ENCODE results near the gene B4GALNT3. TPM values are rescaled to one million over a fixed set of nuclear protein-coding genes. Genes with fewer than 3 reads are reported as not detected.

The B4GALNT3 gene
- total and polyA plus RNA-seq, 10 of the 15 experiments (the other 5 are each of a cell fraction or from before 2014, with no cell fraction given): 0.05 to 4.2 (median 2.7) TPM; not detected in 1

DNA sequence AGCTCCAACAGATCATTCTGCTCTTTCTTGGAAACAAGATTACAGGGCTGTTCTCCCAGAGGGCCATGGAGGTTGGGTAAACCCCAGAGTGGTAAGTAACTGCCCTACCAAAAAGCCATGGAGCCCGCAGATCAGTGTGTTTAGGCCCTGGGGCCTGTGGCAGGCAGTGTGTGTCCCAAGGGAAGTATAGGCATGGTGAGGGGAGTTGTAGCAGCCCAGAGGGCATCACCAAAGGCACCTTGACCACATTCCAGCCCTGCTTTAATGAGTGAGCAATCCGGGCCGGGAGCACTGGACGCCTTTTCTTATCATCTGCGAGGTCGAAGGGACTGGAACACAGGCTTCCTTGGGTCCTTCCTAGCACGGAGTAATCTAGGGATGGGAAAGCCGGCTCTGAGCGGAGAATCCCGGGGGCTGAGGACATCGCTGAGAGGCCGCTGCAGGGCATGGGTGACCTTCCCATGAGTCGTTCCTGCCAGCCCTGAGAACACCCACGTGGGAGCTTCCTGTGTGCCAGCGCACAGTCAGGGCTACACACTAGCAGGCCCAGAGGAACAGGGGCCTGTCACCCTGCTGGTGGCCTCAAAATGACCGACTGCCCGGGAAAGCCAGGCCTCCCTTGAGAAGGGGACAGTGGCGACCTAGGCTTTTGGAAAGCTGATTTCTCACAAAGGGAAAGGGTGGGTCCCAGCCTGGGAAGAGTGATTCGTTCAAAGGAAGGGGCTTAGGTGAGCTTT, 112.2 kb downstream of the B4GALNT3 start:
- CTCF ChIA-PET: interaction anchor here (0.6 to 5.2 kb wide), 3 partner anchors 244 to 548 kb away, joined by 3 to 50 read pairs (median 6); partner anchors contain the start of gene RAD52
- intact Hi-C loops (cut with micrococcal nuclease; ENCODE audit: unreplicated experiment): no loop called here
- no peak for FAIRE-seq
- no peaks in the 10 kb centered on the region for H3K79me2 ChIP-seq (ENCODE audit: control insufficient read depth, insufficient read depth, low read length)
- no TSS peak for BruUV-seq (replicated peaks)
- H3K27me3 ChIP-seq (replicated peaks in 1 of 2; ENCODE audit: control insufficient read depth in 2 of 2, insufficient read depth in 2 of 2, low read length in 1 of 2): no peaks in the 10 kb centered on the region
- H3K4me2 ChIP-seq (ENCODE audit: control insufficient read depth, insufficient read depth): no peak overlapping the region
- peaks cover 10% of the 10 kb centered on the region for H3K4me1 ChIP-seq (ENCODE audit: control insufficient read depth, insufficient read depth, low read length)
- H3K36me3 ChIP-seq (ENCODE audit: control insufficient read depth in 2 of 2, insufficient read depth in 2 of 2, low read length in 1 of 2): no peaks in the 10 kb centered on the region
- H3K4me3 ChIP-seq: no peak overlapping the region
- no peaks in the 10 kb centered on the region for H3K9me3 ChIP-seq (replicated peaks; ENCODE audit: control insufficient read depth, insufficient read depth, low read length)
- POLR2A ChIA-PET: no interaction called here
- WGBS (ENCODE audit: insufficient coverage, insufficient replicate concordance, low lambda C conversion rate, missing lambda C conversion rate): 78% methylated on average over 19 of the region's 19 CpGs
- H2AFZ ChIP-seq (ENCODE audit: control insufficient read depth, low read depth, low read length): no peak overlapping the region
- H4K20me1 ChIP-seq (ENCODE audit: control insufficient read depth, insufficient read depth): no peaks in the 10 kb centered on the region
- TF ChIP-seq ZNF622 (IDR thresholded peaks at IDR 0.05): no peak
- TF ChIP-seq ASH2L (IDR thresholded peaks at IDR 0.05; ENCODE audit: borderline replicate concordance, low read depth): no peak
- TF ChIP-seq IRF4 (IDR thresholded peaks at IDR 0.05; ENCODE audit: low read depth, low read length): no peak
- TF ChIP-seq, protein P1, sequence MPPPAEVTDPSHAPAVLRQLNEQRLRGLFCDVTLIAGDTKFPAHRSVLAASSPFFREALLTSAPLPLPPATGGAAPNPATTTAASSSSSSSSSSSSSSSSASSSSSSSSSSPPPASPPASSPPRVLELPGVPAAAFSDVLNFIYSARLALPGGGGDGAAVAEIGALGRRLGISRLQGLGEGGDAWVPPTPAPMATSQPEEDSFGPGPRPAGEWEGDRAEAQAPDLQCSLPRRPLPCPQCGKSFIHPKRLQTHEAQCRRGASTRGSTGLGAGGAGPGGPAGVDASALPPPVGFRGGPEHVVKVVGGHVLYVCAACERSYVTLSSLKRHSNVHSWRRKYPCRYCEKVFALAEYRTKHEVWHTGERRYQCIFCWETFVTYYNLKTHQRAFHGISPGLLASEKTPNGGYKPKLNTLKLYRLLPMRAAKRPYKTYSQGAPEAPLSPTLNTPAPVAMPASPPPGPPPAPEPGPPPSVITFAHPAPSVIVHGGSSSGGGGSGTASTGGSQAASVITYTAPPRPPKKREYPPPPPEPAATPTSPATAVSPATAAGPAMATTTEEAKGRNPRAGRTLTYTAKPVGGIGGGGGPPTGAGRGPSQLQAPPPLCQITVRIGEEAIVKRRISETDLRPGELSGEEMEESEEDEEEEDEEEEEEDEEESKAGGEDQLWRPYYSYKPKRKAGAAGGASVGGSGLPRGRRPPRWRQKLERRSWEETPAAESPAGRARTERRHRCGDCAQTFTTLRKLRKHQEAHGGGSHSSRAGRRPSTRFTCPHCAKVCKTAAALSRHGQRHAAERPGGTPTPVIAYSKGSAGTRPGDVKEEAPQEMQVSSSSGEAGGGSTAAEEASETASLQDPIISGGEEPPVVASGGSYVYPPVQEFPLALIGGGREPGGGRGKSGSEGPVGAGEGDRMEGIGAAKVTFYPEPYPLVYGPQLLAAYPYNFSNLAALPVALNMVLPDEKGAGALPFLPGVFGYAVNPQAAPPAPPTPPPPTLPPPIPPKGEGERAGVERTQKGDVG (CRISPR knock-in tag; IDR thresholded peaks at IDR 0.05): no peak
- TF ChIP-seq MYC (IDR thresholded peaks at IDR 0.05; ENCODE audit: insufficient read depth, insufficient read length, insufficient replicate concordance, low read length, severe bottlenecking): no peak
- no peak for TF ChIP-seq NR2F1 (conservative IDR thresholded peaks at IDR 0.05)
- TF ChIP-seq, protein P2, sequence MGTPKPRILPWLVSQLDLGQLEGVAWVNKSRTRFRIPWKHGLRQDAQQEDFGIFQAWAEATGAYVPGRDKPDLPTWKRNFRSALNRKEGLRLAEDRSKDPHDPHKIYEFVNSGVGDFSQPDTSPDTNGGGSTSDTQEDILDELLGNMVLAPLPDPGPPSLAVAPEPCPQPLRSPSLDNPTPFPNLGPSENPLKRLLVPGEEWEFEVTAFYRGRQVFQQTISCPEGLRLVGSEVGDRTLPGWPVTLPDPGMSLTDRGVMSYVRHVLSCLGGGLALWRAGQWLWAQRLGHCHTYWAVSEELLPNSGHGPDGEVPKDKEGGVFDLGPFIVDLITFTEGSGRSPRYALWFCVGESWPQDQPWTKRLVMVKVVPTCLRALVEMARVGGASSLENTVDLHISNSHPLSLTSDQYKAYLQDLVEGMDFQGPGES (IDR thresholded peaks at IDR 0.05): no peak
- no peak for TF ChIP-seq YY1 (IDR thresholded peaks at IDR 0.05; ENCODE audit: low read depth, low read length)
- no peak for TF ChIP-seq SMC3 (IDR thresholded peaks at IDR 0.05; ENCODE audit: borderline replicate concordance, low read length)
- no peak for TF ChIP-seq TCF7 (IDR thresholded peaks at IDR 0.05; ENCODE audit: borderline replicate concordance)
- TF ChIP-seq HDAC2 (IDR thresholded peaks at IDR 0.05): no peak
- no peak for TF ChIP-seq BMI1 (IDR thresholded peaks at IDR 0.05; ENCODE audit: borderline replicate concordance)
- TF ChIP-seq, protein P3, sequence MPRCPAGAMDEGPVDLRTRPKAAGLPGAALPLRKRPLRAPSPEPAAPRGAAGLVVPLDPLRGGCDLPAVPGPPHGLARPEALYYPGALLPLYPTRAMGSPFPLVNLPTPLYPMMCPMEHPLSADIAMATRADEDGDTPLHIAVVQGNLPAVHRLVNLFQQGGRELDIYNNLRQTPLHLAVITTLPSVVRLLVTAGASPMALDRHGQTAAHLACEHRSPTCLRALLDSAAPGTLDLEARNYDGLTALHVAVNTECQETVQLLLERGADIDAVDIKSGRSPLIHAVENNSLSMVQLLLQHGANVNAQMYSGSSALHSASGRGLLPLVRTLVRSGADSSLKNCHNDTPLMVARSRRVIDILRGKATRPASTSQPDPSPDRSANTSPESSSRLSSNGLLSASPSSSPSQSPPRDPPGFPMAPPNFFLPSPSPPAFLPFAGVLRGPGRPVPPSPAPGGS (IDR thresholded peaks at IDR 0.05; ENCODE audit: borderline replicate concordance, insufficient read depth, low read depth, low read length, poor library complexity, severe bottlenecking): no peak
- TF ChIP-seq PAX8 (IDR thresholded peaks at IDR 0.05): no peak
- TF ChIP-seq, protein P4, sequence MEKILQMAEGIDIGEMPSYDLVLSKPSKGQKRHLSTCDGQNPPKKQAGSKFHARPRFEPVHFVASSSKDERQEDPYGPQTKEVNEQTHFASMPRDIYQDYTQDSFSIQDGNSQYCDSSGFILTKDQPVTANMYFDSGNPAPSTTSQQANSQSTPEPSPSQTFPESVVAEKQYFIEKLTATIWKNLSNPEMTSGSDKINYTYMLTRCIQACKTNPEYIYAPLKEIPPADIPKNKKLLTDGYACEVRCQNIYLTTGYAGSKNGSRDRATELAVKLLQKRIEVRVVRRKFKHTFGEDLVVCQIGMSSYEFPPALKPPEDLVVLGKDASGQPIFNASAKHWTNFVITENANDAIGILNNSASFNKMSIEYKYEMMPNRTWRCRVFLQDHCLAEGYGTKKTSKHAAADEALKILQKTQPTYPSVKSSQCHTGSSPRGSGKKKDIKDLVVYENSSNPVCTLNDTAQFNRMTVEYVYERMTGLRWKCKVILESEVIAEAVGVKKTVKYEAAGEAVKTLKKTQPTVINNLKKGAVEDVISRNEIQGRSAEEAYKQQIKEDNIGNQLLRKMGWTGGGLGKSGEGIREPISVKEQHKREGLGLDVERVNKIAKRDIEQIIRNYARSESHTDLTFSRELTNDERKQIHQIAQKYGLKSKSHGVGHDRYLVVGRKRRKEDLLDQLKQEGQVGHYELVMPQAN (conservative IDR thresholded peaks at IDR 0.05): no peak
- no peak for TF ChIP-seq JUNB (IDR thresholded peaks at IDR 0.05)
- no peak for DNase-seq (ENCODE audit: low read depth, low spot score)
- H3K27ac ChIP-seq (ENCODE audit: control insufficient read depth, insufficient read depth): no peak overlapping the region
- SMC1A ChIA-PET (ENCODE audit: uncharacterized antibody, unreplicated experiment): interaction anchor here (0.9 to 1.5 kb wide), 2 partner anchors 180 to 377 kb away, joined by 3 read pairs; partner anchors contain the start of gene WNK1
- H3K9ac ChIP-seq (ENCODE audit: control insufficient read depth, insufficient read depth, low read length): no peak overlapping the region
- ATAC-seq: no peak
- RAD21 ChIA-PET (ENCODE audit: unreplicated experiment): interaction anchor here (0.8 to 1.4 kb wide), 4 partner anchors 178 to 361 kb away, joined by 3 read pairs; no protein-coding TSS in a partner anchor
- in situ Hi-C loops (cut with MboI): no loop called here

Data from GM12878 (cell line).